ENCODE data around the gene NREP. TPM values are rescaled to one million over a fixed set of nuclear protein-coding genes. Genes with fewer than 3 reads are reported as not detected.

Gene NREP
- total RNA-seq, 1 donor from 2014 or later, result 465 TPM

GRCh38 chr5:111707630-111708164, 49.3 kb downstream of the NREP start:
- no peak overlapping the region for H3K27ac Mint-ChIP-seq
- no peaks in the 10 kb centered on the region for H4K20me1 ChIP-seq (ENCODE audit: low read depth)
- no peaks in the 10 kb centered on the region for H3K36me3 ChIP-seq
- no peaks in the 10 kb centered on the region for H3K4me1 ChIP-seq
- no peak overlapping the region for H3K9ac ChIP-seq
- no peak overlapping the region for H2AFZ ChIP-seq (replicated peaks)
- H3K27ac ChIP-seq, result no peak overlapping the region
- no peaks in the 10 kb centered on the region for H3K27me3 Mint-ChIP-seq (ENCODE audit: insufficient read depth, low read depth)
- H3K9me3 Mint-ChIP-seq, result peaks cover 13% of the 10 kb centered on the region
- H3F3A ChIP-seq (ENCODE audit: low read depth), result no peaks in the 10 kb centered on the region
- no peaks in the 10 kb centered on the region for H3K79me2 ChIP-seq (ENCODE audit: low read depth)
- H3K36me3 Mint-ChIP-seq, result peaks cover 5% of the 10 kb centered on the region
- no peak for DNase-seq (ENCODE audit: low spot score)
- H3K4me3 Mint-ChIP-seq, result no peak overlapping the region
- H3K9me3 ChIP-seq (ENCODE audit: low read depth), result no peaks in the 10 kb centered on the region
- H3K4me1 Mint-ChIP-seq, result no peaks in the 10 kb centered on the region
- TF ChIP-seq EZH2phosphoT487 (IDR thresholded peaks at IDR 0.05) (no peak), CTCF (IDR thresholded peaks at IDR 0.05) (no peak), EZH2 (IDR thresholded peaks at IDR 0.05) (no peak)
- no peak overlapping the region for H3K4me3 ChIP-seq
- no peak overlapping the region for H3K4me2 ChIP-seq
- no peaks in the 10 kb centered on the region for H3K27me3 ChIP-seq

GRCh38 chr5:111706345-111706744, 50.6 kb downstream of the NREP start:
- H3K36me3 Mint-ChIP-seq, result no peaks in the 10 kb centered on the region
- no peak overlapping the region for H3K4me2 ChIP-seq
- peaks cover 3% of the 10 kb centered on the region for H3K9me3 Mint-ChIP-seq
- H3K9me3 ChIP-seq (ENCODE audit: low read depth), result no peaks in the 10 kb centered on the region
- H3K27ac Mint-ChIP-seq, result no peak overlapping the region
- no peaks in the 10 kb centered on the region for H3F3A ChIP-seq (ENCODE audit: low read depth)
- no peaks in the 10 kb centered on the region for H3K4me1 ChIP-seq
- H3K79me2 ChIP-seq (ENCODE audit: low read depth), result no peaks in the 10 kb centered on the region
- H3K4me1 Mint-ChIP-seq, result no peaks in the 10 kb centered on the region
- no peaks in the 10 kb centered on the region for H3K27me3 ChIP-seq
- no peak overlapping the region for H3K4me3 ChIP-seq
- H3K27ac ChIP-seq, result no peak overlapping the region
- DNase-seq (ENCODE audit: low spot score), result no peak
- H3K27me3 Mint-ChIP-seq (ENCODE audit: insufficient read depth, low read depth), result no peaks in the 10 kb centered on the region
- no peak overlapping the region for H3K4me3 Mint-ChIP-seq
- H4K20me1 ChIP-seq (ENCODE audit: low read depth), result no peaks in the 10 kb centered on the region
- H2AFZ ChIP-seq (replicated peaks), result no peak overlapping the region
- no peaks in the 10 kb centered on the region for H3K36me3 ChIP-seq
- TF ChIP-seq EZH2 (IDR thresholded peaks at IDR 0.05), result no peak
- TF ChIP-seq CTCF (IDR thresholded peaks at IDR 0.05), result no peak
- no peak for TF ChIP-seq EZH2phosphoT487 (IDR thresholded peaks at IDR 0.05)
- H3K9ac ChIP-seq, result no peak overlapping the region

GRCh38 chr5:111704452-111705085, 52.4 kb downstream of the NREP start:
- Histone ChIP-seq H2AFZ (replicated peaks) (no peak overlapping the region), H3K4me3 (no peak overlapping the region), H3K36me3 (no peaks in the 10 kb centered on the region), H3K27ac (no peak overlapping the region), H3F3A (ENCODE audit: low read depth) (no peaks in the 10 kb centered on the region), H3K4me1 (no peaks in the 10 kb centered on the region), H3K9ac (no peak overlapping the region), H3K79me2 (ENCODE audit: low read depth) (no peaks in the 10 kb centered on the region), H3K9me3 (ENCODE audit: low read depth) (no peaks in the 10 kb centered on the region), H3K27me3 (no peaks in the 10 kb centered on the region), H3K4me2 (no peak overlapping the region), H4K20me1 (ENCODE audit: low read depth) (no peaks in the 10 kb centered on the region)
- H3K27ac Mint-ChIP-seq, result no peak overlapping the region
- H3K4me1 Mint-ChIP-seq, result peaks cover 1% of the 10 kb centered on the region
- TF ChIP-seq EZH2phosphoT487 (IDR thresholded peaks at IDR 0.05), result no peak
- no peaks in the 10 kb centered on the region for H3K27me3 Mint-ChIP-seq (ENCODE audit: insufficient read depth, low read depth)
- no peak for DNase-seq (ENCODE audit: low spot score)
- H3K36me3 Mint-ChIP-seq, result no peaks in the 10 kb centered on the region
- H3K4me3 Mint-ChIP-seq, result no peak overlapping the region
- H3K9me3 Mint-ChIP-seq, result no peaks in the 10 kb centered on the region

DNA sequence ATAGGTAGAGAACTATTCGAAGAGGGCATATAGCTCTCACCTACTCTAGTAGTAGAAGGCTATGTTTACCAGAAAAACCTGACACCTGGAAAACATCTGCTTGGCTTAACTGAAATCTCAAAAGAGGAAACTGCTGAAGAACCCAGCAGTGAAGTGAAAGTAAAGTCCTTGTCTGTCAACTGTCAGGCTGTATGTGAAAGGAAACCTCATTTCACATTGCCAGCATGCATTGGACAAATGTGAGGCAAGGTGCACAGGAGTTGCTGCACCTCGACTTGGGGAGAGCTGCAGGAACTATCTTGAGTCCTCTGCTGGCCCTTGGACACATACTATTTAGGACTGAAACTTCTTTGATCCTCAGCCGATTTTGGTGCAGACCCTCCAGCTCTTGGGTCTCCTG, 53.3 kb downstream of the NREP start:
- no peaks in the 10 kb centered on the region for H4K20me1 ChIP-seq (ENCODE audit: low read depth)
- H3K9me3 ChIP-seq (ENCODE audit: low read depth), result no peaks in the 10 kb centered on the region
- Mint-ChIP-seq H3K27ac (no peak overlapping the region), H3K9me3 (no peaks in the 10 kb centered on the region), H3K4me3 (no peak overlapping the region), H3K27me3 (ENCODE audit: insufficient read depth, low read depth) (no peaks in the 10 kb centered on the region), H3K4me1 (peaks cover 6% of the 10 kb centered on the region), H3K36me3 (no peaks in the 10 kb centered on the region)
- H2AFZ ChIP-seq (replicated peaks), result no peak overlapping the region
- TF ChIP-seq CTCF (IDR thresholded peaks at IDR 0.05) (no peak), EZH2 (IDR thresholded peaks at IDR 0.05) (no peak), EZH2phosphoT487 (IDR thresholded peaks at IDR 0.05) (no peak)
- H3K27ac ChIP-seq, result no peak overlapping the region
- H3K4me1 ChIP-seq, result no peaks in the 10 kb centered on the region
- no peaks in the 10 kb centered on the region for H3K27me3 ChIP-seq
- H3K79me2 ChIP-seq (ENCODE audit: low read depth), result no peaks in the 10 kb centered on the region
- no peak overlapping the region for H3K9ac ChIP-seq
- H3F3A ChIP-seq (ENCODE audit: low read depth), result no peaks in the 10 kb centered on the region
- no peaks in the 10 kb centered on the region for H3K36me3 ChIP-seq
- H3K4me2 ChIP-seq, result no peak overlapping the region
- H3K4me3 ChIP-seq, result no peak overlapping the region
- no peak for DNase-seq (ENCODE audit: low spot score)

Measured in neural progenitor cell (in vitro differentiated cells).